Gastrocnemius medialis (tissue), 4 donors: ENCODE measurements around the gene BRCA1. TPM values are rescaled to one million over a fixed set of nuclear protein-coding genes. Genes with fewer than 3 reads are reported as not detected.

Experiments
- ATAC-seq, 2 donors: fragments of 150-250 bp; one replicate each; pipeline ENCODE4 v1.9.1; 2016
- DNase-seq, 2 donors: peaks; one replicate each; pipeline ENCODE4 v3.0.0-alpha.2; 2019
- H3K27ac ChIP-seq, 4 donors: fragments of 200-600 bp; sonication (generic); 1 replicate in 1 of 4; 2 replicates in 3 of 4; pipeline ENCODE4 v1.5.1; 2016 to 2018; ENCODE audit warnings: mild to moderate bottlenecking in 2 of 4, moderate library complexity in 1 of 4
- H3K27me3 ChIP-seq, 3 donors: fragments of 200-600 bp; sonication (generic) in 2 of 3; 1 replicate in 1 of 3; 2 replicates in 2 of 3; pipeline versions ENCODE4 v1.5.1 to v1.6.0; 2016 to 2019; ENCODE audit warnings: mild to moderate bottlenecking in 1 of 3, moderate library complexity in 1 of 3
- H3K36me3 ChIP-seq, 2 donors: fragments of 200-600 bp; sonication (generic) in 1 of 2; one replicate each; pipeline ENCODE4 v1.5.1; 2017 to 2018
- H3K4me1 ChIP-seq, 2 donors: fragments of 200-600 bp; sonication (generic) in 1 of 2; one replicate each; pipeline ENCODE4 v1.5.1; 2016 to 2017; ENCODE audit warnings: mild to moderate bottlenecking in 2 of 2
- H3K4me3 ChIP-seq, 4 donors: fragments of 200-600 bp; sonication (generic) in 3 of 4; 1 replicate in 1 of 4; 2 replicates in 3 of 4; pipeline ENCODE4 v1.5.1; 2016 to 2019; ENCODE audit warnings: mild to moderate bottlenecking in 2 of 4
- H3K9me3 ChIP-seq, 3 donors: fragments of 200-600 bp; sonication (generic) in 2 of 3; 1 replicate in 1 of 3; 2 replicates in 2 of 3; pipeline ENCODE4 v1.5.1; 2016 to 2019
- CTCF ChIP-seq, 5 experiments: fragments of 450-650 bp in 3 of 5; fragments of 200-600 bp in 2 of 5; sonication (generic) in 2 of 5; IDR thresholded peaks in 4 of 5; conservative IDR thresholded peaks in 1 of 5; 1 replicate in 4 of 5; 2 replicates in 1 of 5; pipeline ENCODE4 v1.5.1; 2016 to 2019; ENCODE audit warnings: antibody characterized with exemption in 5 of 5, mild to moderate bottlenecking in 3 of 5, moderate library complexity in 3 of 5
- POLR2A ChIP-seq, 2 donors: fragments of 450-650 bp; IDR thresholded peaks; one replicate each; pipeline ENCODE4 v1.6.1; 2017; ENCODE audit warnings: antibody characterized with exemption in 2 of 2, mild to moderate bottlenecking in 2 of 2, moderate library complexity in 2 of 2
- in situ Hi-C, 4 donors: fragments of 200-750 bp; cut with MboI; loops; one replicate each; pipeline versions ENCODE4 v1.15.0 to v1.8.0; 2017; ENCODE audit warnings: low sequenced_read_pairs in 4 of 4
- intact Hi-C: fragments of 100-400 bp; cut with DNase I; formaldehyde crosslinking; loops from one replicate; pipeline ENCODE4 v1.15.1; 2023; ENCODE audit warnings: low total_unique reads
- total RNA-seq, 4 donors: library from RNA; depleted of rRNA; stranded (reverse); fragments of >200 nt; gene quantifications; one replicate each; pipeline versions ENCODE4 v1.1.0 to v1.2.3, GENCODE V29; 2016

Gene BRCA1
- total RNA-seq, 4 donors from 2014 or later, result 2.8 to 4.8 (median 4.0) TPM

GRCh38 chr17:43033948-43034881 lies 90.9 kb downstream of the BRCA1 start:
- intact Hi-C loops, result no loop called here
- in situ Hi-C loops, result loop anchor here in 1 of 4 donors (10.0 kb wide), 1 partner anchor 91 kb away; the partner anchor contains the start of gene BRCA1

GRCh38 chr17:43031666-43032065 lies 93.5 kb downstream of the BRCA1 start:
- DNase-seq, result no peak
- in situ Hi-C loops (loop anchor here in 1 of 4 donors (10.0 kb wide), 1 partner anchor 93 kb away; the partner anchor contains the start of gene BRCA1), intact Hi-C loops (no loop called here)
- Histone ChIP-seq H3K36me3 (no peaks in the 10 kb centered on the region), H3K27ac (no peak overlapping the region), H3K4me3 (no peak overlapping the region), H3K27me3 (no peaks in the 10 kb centered on the region), H3K9me3 (no peaks in the 10 kb centered on the region), H3K4me1 (peaks cover 4 to 6% of the 10 kb centered on the region in 2 donors)
- ATAC-seq, result no peak
- TF ChIP-seq POLR2A (IDR thresholded peaks at IDR 0.05), result no peak
- TF ChIP-seq CTCF (IDR thresholded peaks at IDR 0.05 in 4 of 5, conservative IDR thresholded peaks at IDR 0.05 in 1 of 5), result no peak

More at GRCh38 chr17:43033948-43034881, 90.9 kb downstream of the BRCA1 start:
- no peaks in the 10 kb centered on the region for H3K27me3 ChIP-seq
- H3K27ac ChIP-seq, result no peak overlapping the region
- H3K4me1 ChIP-seq, result peaks cover 3 to 4% of the 10 kb centered on the region in 2 donors
- no peak overlapping the region for H3K4me3 ChIP-seq
- DNase-seq (no peak), ATAC-seq (no peak)
- no peaks in the 10 kb centered on the region for H3K36me3 ChIP-seq
- no peaks in the 10 kb centered on the region for H3K9me3 ChIP-seq
- TF ChIP-seq POLR2A (IDR thresholded peaks at IDR 0.05) (no peak), CTCF (IDR thresholded peaks at IDR 0.05 in 4 of 5, conservative IDR thresholded peaks at IDR 0.05 in 1 of 5) (no peak)

- intact Hi-C loops, result no loop called here
- TF ChIP-seq CTCF (IDR thresholded peaks at IDR 0.05 in 4 of 5, conservative IDR thresholded peaks at IDR 0.05 in 1 of 5) (no peak), POLR2A (IDR thresholded peaks at IDR 0.05) (no peak)
- no peaks in the 10 kb centered on the region for H3K27me3 ChIP-seq
- in situ Hi-C loops, result loop anchor here in 1 of 4 donors (10.0 kb wide), 1 partner anchor 95 kb away; the partner anchor contains the start of gene BRCA1
- ATAC-seq (peak; percentile 28 to 45), DNase-seq (no peak)
- H3K4me1 ChIP-seq, result peaks cover 4 to 6% of the 10 kb centered on the region in 2 donors
- H3K36me3 ChIP-seq, result no peaks in the 10 kb centered on the region
- H3K9me3 ChIP-seq, result no peaks in the 10 kb centered on the region
- H3K27ac ChIP-seq, result peak overlapping the region in 2 of 4 donors; percentile 63 to 73
- no peak overlapping the region for H3K4me3 ChIP-seq
Observed at GRCh38 chr17:43030137-43030767, 94.9 kb downstream of the BRCA1 start.

DNA sequence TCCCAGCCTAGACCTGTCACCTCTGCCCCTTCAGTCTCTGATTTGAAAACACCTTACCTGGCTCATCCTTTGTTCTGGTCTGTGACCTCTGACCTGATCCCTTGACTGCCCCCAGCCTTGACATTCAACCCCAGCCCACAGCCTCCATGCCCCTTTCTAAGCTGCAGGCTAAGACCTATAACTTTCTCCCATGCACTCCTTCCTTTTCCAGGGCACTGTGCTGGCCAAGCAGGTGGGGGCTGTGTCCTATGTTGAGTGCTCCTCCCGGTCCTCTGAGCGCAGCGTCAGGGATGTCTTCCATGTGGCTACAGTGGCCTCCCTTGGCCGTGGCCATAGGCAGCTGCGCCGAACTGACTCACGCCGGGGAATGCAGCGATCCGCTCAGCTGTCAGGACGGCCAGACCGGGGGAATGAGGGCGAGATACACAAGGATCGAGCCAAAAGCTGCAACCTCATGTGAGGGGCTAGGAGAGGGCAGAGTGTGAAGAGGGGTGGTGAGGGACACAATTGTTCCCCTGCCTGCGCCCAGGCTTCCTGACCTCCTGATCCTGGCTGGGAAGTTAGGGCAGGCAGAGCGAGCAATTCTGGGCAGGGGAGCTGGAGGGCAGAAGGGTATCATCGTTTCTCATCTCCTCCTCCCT lies 96.8 kb downstream of the BRCA1 start:
- TF ChIP-seq CTCF (IDR thresholded peaks at IDR 0.05 in 4 of 5, conservative IDR thresholded peaks at IDR 0.05 in 1 of 5), result no peak
- no peak for TF ChIP-seq POLR2A (IDR thresholded peaks at IDR 0.05)
- Histone ChIP-seq H3K4me3 (no peak overlapping the region), H3K27me3 (no peaks in the 10 kb centered on the region), H3K4me1 (peaks cover 9 to 11% of the 10 kb centered on the region in 2 donors), H3K36me3 (no peaks in the 10 kb centered on the region), H3K27ac (peak overlapping the region in 1 of 4 donors; percentile 26), H3K9me3 (no peaks in the 10 kb centered on the region)
- ATAC-seq (peak; percentile 22 to 39), DNase-seq (peak; percentile 30 to 64)
- in situ Hi-C loops (no loop called here), intact Hi-C loops (no loop called here)
